GM21390 (cell line): ENCODE measurements around the gene FAAH.

ENCODE experiments used
- ATAC-seq: cut with Tn5 transposase; IDR thresholded peaks from one replicate; pipeline ENCODE4 v1.9.1; 2021; ENCODE audit not compliant: unreplicated experiment

Gene FAAH

DNA sequence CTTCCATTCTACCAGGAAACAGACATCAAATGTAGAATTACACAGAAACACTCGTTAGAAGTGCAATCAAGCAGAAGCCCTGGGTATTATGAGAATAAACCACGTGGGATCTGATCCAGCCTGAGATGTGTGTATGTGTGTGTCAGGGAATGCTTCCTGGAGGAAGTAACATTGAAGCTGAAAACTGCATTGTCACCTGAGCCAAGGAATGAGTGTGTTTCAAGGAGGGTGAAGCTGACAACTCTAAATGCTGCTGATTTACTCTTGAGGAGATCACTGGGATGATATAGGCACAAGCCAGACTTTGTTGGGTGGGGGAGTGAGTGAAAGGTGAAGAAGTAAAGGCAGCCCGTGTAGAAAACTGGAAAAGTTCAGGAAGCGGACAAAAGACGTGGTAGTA, 27.6 kb downstream of the FAAH start:
- no peak for ATAC-seq

DNA sequence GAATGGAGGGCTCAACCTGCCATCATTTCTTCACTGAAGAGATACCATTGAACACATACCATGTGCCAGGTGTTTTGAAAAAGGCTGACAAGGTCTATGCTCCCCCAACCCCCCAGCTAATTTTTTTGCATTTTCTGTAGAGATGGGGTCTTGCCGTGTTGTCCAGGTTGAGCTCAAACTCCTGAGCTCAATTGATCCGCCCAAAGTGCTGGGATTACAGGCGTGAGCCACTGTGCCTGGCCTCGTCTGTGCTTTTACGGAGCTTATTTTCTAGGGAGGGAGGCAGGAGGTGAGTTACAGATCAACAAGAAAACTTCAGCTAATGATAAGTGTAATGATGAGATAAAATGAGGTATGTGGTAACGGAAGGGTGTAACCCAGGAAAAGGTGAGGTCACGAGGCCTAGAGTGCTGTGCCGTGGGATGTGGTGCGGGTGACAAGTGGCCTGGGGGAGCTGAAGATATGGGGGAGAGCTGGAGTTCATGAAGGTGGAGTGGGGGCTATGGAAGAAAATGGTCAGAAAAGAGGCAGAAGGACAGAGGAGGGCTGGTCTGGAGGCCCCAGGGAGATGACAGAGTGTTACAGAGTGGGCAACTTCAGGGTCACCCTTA, 28.2 kb downstream of the FAAH start:
- no peak for ATAC-seq

- ATAC-seq: no peak
Measured at GRCh38 chr1:46423574-46424240, 29.6 kb downstream of the FAAH start.

- ATAC-seq: no peak
Measured at GRCh38 chr1:46424730-46425129, 30.6 kb downstream of the FAAH start.

DNA sequence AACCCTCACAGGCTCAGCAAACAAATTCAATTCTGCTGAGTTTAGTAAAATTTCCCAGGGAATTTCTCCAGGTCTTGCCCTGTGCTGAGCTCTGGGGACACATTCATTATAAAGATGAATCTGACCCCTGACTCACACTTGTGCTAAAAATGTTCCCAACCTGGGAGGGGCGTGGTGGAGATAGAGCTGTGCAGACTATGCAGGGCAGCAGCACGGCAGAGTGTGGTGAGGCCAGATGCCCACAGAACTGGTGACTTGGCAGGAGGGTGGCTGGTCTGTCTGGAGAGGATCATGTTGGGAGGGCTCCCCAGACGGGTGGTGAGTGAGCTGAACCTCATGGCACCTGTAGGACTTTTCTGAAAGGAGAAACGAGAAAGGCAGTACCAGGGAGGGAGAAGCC, 31.6 kb downstream of the FAAH start:
- ATAC-seq: no peak

GRCh38 chr1:46427541-46427940, 33.4 kb downstream of the FAAH start:
- no peak for ATAC-seq

DNA sequence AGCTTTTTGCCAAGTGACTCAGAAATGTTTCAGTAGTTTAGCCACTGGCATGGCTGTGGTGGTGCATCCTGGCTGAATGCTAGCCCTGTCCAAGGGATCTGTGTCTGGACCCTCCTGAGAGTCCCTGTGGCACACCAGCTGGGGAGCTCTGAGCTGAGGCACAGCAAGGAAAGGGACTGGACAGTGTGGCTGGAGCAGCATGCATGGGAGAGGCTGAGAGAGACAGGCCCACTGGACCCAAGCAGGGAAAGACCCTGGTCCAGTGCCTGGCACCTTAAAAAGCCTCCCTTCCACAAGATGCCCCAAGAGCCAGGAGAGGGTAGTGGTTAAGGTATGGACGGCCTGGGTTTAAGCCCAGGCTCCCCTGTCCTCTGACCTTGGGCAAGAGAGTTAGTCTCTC, 35.3 kb downstream of the FAAH start:
- no peak for ATAC-seq

DNA sequence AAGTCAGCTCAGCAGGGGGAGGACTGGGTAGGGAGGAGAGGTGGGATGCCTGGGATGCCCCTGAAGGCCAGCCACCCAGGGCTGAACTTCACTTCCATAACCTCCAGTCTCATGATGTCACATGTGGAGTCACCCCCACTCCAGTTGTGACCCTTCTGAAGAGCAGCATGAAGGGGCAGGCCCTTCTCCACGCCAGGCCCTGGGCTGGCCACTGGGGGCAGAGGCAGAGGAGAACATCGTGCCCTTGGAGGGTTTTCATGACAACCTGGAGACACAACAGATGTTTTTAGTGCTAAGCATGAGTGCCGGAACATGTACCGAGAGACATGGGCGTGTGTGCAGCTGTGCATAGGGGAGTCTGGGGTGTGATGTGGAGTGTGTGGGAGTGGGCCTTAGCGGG, 37.6 kb downstream of the FAAH start:
- ATAC-seq: no peak

GRCh38 chr1:46432781-46433327, 38.7 kb downstream of the FAAH start:
- ATAC-seq: no peak

- no peak for ATAC-seq
Measured at GRCh38 chr1:46434358-46434757, 40.2 kb downstream of the FAAH start.

GRCh38 chr1:46436844-46437243, 42.7 kb downstream of the FAAH start:
- ATAC-seq: no peak

DNA sequence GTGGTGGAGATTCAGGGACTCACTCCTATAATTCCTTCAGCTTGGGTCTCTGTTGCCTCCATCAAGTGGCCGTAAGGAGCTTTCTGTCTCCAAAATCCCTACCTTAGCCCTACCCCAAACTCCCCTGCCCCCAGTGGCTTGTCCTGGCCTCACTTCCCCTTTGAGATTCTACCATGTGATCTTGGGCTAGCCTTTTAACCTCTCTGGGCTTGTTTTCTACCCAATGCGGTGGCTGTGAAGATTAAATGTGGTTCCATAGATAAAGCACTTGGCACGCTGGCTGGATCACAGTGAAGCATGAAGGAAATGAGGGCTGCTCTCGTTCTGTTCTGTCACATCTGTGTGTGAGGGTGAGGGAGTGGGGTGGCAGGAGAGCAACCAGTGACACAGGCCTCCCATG, 43.6 kb downstream of the FAAH start:
- ATAC-seq: no peak

DNA sequence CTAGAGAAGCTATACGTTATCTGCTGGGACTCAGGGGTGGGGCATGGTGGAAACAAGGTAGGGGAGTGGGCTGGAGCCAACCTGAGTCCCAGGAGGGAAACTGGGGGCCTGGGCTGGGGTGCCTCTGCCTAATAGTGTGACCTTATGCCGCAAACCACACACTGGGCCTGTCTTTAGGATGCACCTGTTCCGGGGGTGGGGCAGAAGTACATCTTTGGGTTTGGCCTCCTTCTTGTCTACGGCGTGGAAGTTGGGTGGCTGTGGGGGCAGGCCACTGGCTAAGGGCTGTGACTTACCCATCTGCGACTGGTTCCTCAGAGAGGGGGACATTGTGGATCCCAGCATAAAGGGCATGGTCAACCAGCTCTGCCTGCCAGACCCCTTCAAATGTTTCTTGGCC, 44.2 kb downstream of the FAAH start:
- ATAC-seq: no peak

DNA sequence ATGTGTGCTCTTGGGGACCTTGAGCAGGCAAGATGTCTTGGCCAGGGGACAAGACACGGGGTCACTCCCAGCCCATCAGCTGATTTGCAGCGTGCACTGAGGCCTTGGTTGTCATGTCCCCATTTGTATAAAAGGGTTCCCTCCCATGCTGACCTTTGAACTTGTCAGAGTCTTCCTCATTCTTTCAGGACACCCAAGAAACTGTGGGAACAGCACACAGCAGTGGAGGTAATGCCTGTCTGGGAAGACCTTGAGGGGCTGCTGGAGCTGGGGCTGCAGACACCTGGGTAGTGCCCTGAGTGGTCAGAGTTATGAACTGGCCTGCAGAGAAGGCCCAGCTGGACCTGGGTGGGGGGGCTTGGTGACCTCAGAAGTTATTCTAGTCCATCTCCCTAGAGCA, 46.4 kb downstream of the FAAH start:
- ATAC-seq: no peak

DNA sequence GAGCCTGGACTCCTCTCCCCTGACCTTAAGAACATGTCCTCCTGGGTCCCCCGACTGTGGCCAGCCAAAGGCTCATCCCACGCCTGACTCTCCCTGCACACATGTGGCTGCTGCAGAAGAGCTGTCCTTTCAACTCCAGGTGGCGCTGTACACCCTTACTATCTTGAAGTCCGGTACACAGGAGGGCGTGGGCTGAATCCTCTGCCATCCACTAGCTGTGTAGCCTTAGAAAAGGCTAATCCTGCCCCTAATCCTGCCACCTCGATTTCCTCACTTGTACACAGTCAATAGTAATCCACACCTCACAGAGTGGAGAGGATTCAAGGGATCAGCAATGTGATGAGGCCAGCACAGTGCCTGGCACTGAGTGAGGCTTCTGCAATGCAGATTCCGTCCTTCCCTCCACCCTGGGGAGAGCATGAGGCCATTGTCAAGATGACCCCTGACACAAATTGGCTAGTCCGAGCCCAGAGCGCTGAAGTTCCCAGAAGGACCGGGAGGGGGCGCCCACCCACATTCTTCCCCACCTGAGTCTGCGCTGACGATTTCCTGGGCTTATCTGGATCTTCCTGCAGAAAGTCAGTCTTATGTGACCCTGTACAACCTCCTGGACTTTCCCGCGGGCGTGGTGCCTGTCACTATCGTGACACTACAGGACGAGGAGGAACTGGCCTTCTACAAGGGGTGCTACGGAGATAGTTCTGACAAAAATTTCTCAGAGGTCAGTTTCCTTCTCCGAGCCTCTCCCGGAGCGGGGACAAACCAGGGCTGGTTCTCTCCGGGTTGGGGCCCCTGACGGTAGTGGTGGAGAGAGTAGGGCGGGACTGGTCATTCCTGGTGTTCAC, 48.4 kb downstream of the FAAH start:
- ATAC-seq: peak; percentile 73

GRCh38 chr1:46444466-46444865, 50.3 kb downstream of the FAAH start:
- ATAC-seq: no peak

GRCh38 chr1:46445773-46446256, 51.7 kb downstream of the FAAH start:
- ATAC-seq: no peak

DNA sequence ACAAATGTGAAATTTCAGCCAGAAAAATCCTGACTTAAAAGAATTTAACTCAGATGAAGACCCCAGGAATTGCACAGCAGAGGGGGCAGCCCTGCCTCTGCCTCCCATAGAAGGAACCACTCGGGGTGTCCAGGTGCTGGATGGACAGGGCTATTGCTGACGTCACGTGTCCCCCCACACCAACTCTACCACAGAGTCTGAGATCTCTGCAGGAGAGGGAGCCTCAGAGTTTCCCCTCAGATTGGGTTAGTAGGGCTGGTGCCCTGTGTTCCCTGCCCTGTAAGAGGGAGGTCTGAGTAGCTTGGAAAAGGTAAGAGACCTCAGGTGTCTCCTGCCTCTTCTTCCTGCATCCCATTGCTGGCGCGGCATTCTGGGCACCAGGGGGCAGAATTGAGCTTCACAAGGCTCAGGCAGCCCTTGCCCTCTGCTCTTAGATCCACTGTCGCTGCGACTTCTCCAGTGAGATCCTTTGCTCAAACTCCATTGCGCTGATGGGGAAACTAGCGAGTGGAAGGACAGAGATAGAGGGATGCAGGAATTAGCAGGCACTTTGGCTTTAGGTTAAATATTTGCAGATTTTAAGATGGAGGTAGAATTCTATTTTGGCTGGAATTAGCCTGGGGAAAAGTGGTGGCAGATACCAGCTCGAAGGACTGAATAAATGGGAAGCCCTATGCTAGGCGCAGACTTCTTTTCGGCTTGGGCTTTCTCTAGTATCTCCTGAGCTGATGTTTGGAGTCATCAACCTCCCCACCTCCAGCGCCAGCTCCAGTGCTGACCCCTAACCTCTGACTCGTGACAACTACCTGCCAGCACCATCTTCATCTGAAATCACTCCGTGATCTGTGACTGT, 52.8 kb downstream of the FAAH start:
- no peak for ATAC-seq

- ATAC-seq: no peak
Measured at GRCh38 chr1:46447499-46448108, 53.5 kb downstream of the FAAH start.
